GM19193 (cell line): ENCODE results near the gene CYP27C1.

Experiments
- POLR2A ChIP-seq: IDR thresholded peaks from 4 replicates; pipeline ENCODE4 v1.6.1; 2011; ENCODE audit not compliant: insufficient read depth, insufficient read length; ENCODE audit errors: extremely low read depth

Gene CYP27C1

GRCh38 chr2:127199223-127199622 is 20.9 kb downstream of the CYP27C1 start:
- no peak for TF ChIP-seq POLR2A

- no peak for TF ChIP-seq POLR2A
Observed at GRCh38 chr2:127197475-127198385, 22.4 kb downstream of the CYP27C1 start.

GRCh38 chr2:127196998-127197397 is 23.1 kb downstream of the CYP27C1 start:
- TF ChIP-seq POLR2A, result no peak

GRCh38 chr2:127196549-127196948 is 23.6 kb downstream of the CYP27C1 start:
- TF ChIP-seq POLR2A, result no peak

GRCh38 chr2:127195140-127196074 is 24.7 kb downstream of the CYP27C1 start:
- no peak for TF ChIP-seq POLR2A

- TF ChIP-seq POLR2A, result no peak
Observed at GRCh38 chr2:127194447-127194846, 25.7 kb downstream of the CYP27C1 start.

GRCh38 chr2:127193967-127194280 is 26.2 kb downstream of the CYP27C1 start:
- TF ChIP-seq POLR2A, result no peak

GRCh38 chr2:127193164-127193966 is 26.7 kb downstream of the CYP27C1 start:
- TF ChIP-seq POLR2A, result no peak

- TF ChIP-seq POLR2A, result no peak
Observed at GRCh38 chr2:127191331-127192219, 28.5 kb downstream of the CYP27C1 start.

- no peak for TF ChIP-seq POLR2A
Observed at GRCh38 chr2:127188797-127189196, 31.3 kb downstream of the CYP27C1 start.

GRCh38 chr2:127187831-127188230 is 32.3 kb downstream of the CYP27C1 start:
- no peak for TF ChIP-seq POLR2A

- no peak for TF ChIP-seq POLR2A
Observed at GRCh38 chr2:127187081-127187775, 32.9 kb downstream of the CYP27C1 start.

- TF ChIP-seq POLR2A, result no peak
Observed at GRCh38 chr2:127185705-127186104, 34.4 kb downstream of the CYP27C1 start.
